ENCODE data around the gene SIVA1.

SIVA1 gene

GRCh38 chr14:104708606-104709268 is 44.2 kb upstream of the SIVA1 start:
- Histone ChIP-seq H3K9me3 (ENCODE audit: insufficient read depth, low read length, severe bottlenecking) (no peaks in the 10 kb centered on the region), H3K4me1 (ENCODE audit: insufficient read depth, low read length) (no peaks in the 10 kb centered on the region), H3K36me3 (ENCODE audit: insufficient read depth, low read length) (peaks cover 68% of the 10 kb centered on the region), H3K27ac (ENCODE audit: low read length) (no peak overlapping the region), H3K4me3 (ENCODE audit: low read depth in 1 of 2, low read length in 2 of 2) (no peak overlapping the region), H4K20me1 (ENCODE audit: insufficient read depth, low read length) (peaks cover 18% of the 10 kb centered on the region), H3K79me2 (ENCODE audit: insufficient read depth, low read length) (no peaks in the 10 kb centered on the region), H3K9ac (ENCODE audit: low read depth, low read length) (no peak overlapping the region), H3K4me2 (ENCODE audit: insufficient read depth, low read length) (no peak overlapping the region), H2AFZ (ENCODE audit: low read depth, low read length) (no peak overlapping the region), H3K27me3 (ENCODE audit: insufficient read depth, low read length, poor library complexity) (no peaks in the 10 kb centered on the region)
- TF ChIP-seq, protein P1, sequence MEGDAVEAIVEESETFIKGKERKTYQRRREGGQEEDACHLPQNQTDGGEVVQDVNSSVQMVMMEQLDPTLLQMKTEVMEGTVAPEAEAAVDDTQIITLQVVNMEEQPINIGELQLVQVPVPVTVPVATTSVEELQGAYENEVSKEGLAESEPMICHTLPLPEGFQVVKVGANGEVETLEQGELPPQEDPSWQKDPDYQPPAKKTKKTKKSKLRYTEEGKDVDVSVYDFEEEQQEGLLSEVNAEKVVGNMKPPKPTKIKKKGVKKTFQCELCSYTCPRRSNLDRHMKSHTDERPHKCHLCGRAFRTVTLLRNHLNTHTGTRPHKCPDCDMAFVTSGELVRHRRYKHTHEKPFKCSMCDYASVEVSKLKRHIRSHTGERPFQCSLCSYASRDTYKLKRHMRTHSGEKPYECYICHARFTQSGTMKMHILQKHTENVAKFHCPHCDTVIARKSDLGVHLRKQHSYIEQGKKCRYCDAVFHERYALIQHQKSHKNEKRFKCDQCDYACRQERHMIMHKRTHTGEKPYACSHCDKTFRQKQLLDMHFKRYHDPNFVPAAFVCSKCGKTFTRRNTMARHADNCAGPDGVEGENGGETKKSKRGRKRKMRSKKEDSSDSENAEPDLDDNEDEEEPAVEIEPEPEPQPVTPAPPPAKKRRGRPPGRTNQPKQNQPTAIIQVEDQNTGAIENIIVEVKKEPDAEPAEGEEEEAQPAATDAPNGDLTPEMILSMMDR (IDR thresholded peaks at IDR 0.05; ENCODE audit: borderline replicate concordance, extremely low read depth, low read length, poor library complexity, severe bottlenecking), result peak; percentile 98
- no peak for TF ChIP-seq EZH2 (IDR thresholded peaks at IDR 0.05; ENCODE audit: borderline replicate concordance, low read depth, low read length, severe bottlenecking)
- peak; percentile 86 for ATAC-seq (ENCODE audit: insufficient read depth, low read depth)
- peak; percentile 74 for DNase-seq

- H3K4me2 ChIP-seq (ENCODE audit: insufficient read depth, low read length), result no peak overlapping the region
- H3K4me1 ChIP-seq (ENCODE audit: insufficient read depth, low read length), result no peaks in the 10 kb centered on the region
- H2AFZ ChIP-seq (ENCODE audit: low read depth, low read length), result no peak overlapping the region
- no peak overlapping the region for H3K9ac ChIP-seq (ENCODE audit: low read depth, low read length)
- peaks cover 18% of the 10 kb centered on the region for H4K20me1 ChIP-seq (ENCODE audit: insufficient read depth, low read length)
- H3K9me3 ChIP-seq (ENCODE audit: insufficient read depth, low read length, severe bottlenecking), result no peaks in the 10 kb centered on the region
- H3K4me3 ChIP-seq (ENCODE audit: low read depth in 1 of 2, low read length in 2 of 2), result no peak overlapping the region
- no peak for DNase-seq
- H3K27me3 ChIP-seq (ENCODE audit: insufficient read depth, low read length, poor library complexity), result no peaks in the 10 kb centered on the region
- no peak overlapping the region for H3K27ac ChIP-seq (ENCODE audit: low read length)
- TF ChIP-seq, protein P1 (IDR thresholded peaks at IDR 0.05; ENCODE audit: borderline replicate concordance, extremely low read depth, low read length, poor library complexity, severe bottlenecking), result no peak
- TF ChIP-seq EZH2 (IDR thresholded peaks at IDR 0.05; ENCODE audit: borderline replicate concordance, low read depth, low read length, severe bottlenecking), result no peak
- peaks cover 66% of the 10 kb centered on the region for H3K36me3 ChIP-seq (ENCODE audit: insufficient read depth, low read length)
- H3K79me2 ChIP-seq (ENCODE audit: insufficient read depth, low read length), result no peaks in the 10 kb centered on the region
- no peak for ATAC-seq (ENCODE audit: insufficient read depth, low read depth)
Observed at GRCh38 chr14:104709387-104710039, 43.4 kb upstream of the SIVA1 start.

- TF ChIP-seq, protein P1 (IDR thresholded peaks at IDR 0.05; ENCODE audit: borderline replicate concordance, extremely low read depth, low read length, poor library complexity, severe bottlenecking), result no peak
- TF ChIP-seq EZH2 (IDR thresholded peaks at IDR 0.05; ENCODE audit: borderline replicate concordance, low read depth, low read length, severe bottlenecking), result no peak
- H3K4me3 ChIP-seq (ENCODE audit: low read depth in 1 of 2, low read length in 2 of 2), result no peak overlapping the region
- no peak overlapping the region for H3K9ac ChIP-seq (ENCODE audit: low read depth, low read length)
- no peaks in the 10 kb centered on the region for H3K27me3 ChIP-seq (ENCODE audit: insufficient read depth, low read length, poor library complexity)
- H4K20me1 ChIP-seq (ENCODE audit: insufficient read depth, low read length), result peaks cover 18% of the 10 kb centered on the region
- H3K27ac ChIP-seq (ENCODE audit: low read length), result no peak overlapping the region
- no peak for DNase-seq
- peaks cover 73% of the 10 kb centered on the region for H3K36me3 ChIP-seq (ENCODE audit: insufficient read depth, low read length)
- H3K4me1 ChIP-seq (ENCODE audit: insufficient read depth, low read length), result no peaks in the 10 kb centered on the region
- H3K4me2 ChIP-seq (ENCODE audit: insufficient read depth, low read length), result no peak overlapping the region
- no peak for ATAC-seq (ENCODE audit: insufficient read depth, low read depth)
- no peaks in the 10 kb centered on the region for H3K79me2 ChIP-seq (ENCODE audit: insufficient read depth, low read length)
- H2AFZ ChIP-seq (ENCODE audit: low read depth, low read length), result no peak overlapping the region
- H3K9me3 ChIP-seq (ENCODE audit: insufficient read depth, low read length, severe bottlenecking), result no peaks in the 10 kb centered on the region
Observed at GRCh38 chr14:104710071-104710735, 42.7 kb upstream of the SIVA1 start.

Measured in DND-41 (cell line).